Colonic mucosa (tissue), 4 donors: ENCODE data around the gene TMEM114. TPM values are rescaled to one million over a fixed set of nuclear protein-coding genes. Genes with fewer than 3 reads are reported as not detected.
A peak's percentile ranks its signal among the peaks of the same experiment; 100 is the strongest.

Experiments
- DNase-seq: peaks from one replicate; pipeline ENCODE4 v3.0.0-alpha.2; 2020
- H3K27ac ChIP-seq: fragments of 200-600 bp; one replicate; pipeline ENCODE4 v1.8.0; 2021
- H3K27me3 ChIP-seq: fragments of 200-600 bp; one replicate; pipeline ENCODE4 v1.8.0; 2021
- H3K36me3 ChIP-seq: fragments of 200-600 bp; one replicate; pipeline ENCODE4 v1.8.0; 2021
- H3K4me1 ChIP-seq: fragments of 200-600 bp; one replicate; pipeline ENCODE4 v1.8.0; 2021; ENCODE audit warnings: mild to moderate bottlenecking
- H3K4me3 ChIP-seq: fragments of 200-600 bp; one replicate; pipeline ENCODE4 v1.8.0; 2021
- H3K9ac ChIP-seq, 2 donors: one replicate each; pipeline ENCODE4 v1.7.0; 2013; ENCODE audit warnings: control low read depth in 2 of 2, low read depth in 2 of 2, low read length in 2 of 2
- H3K9me3 ChIP-seq: fragments of 200-600 bp; one replicate; pipeline ENCODE4 v1.8.0; 2021
- CTCF ChIP-seq: fragments of 200-600 bp; IDR thresholded peaks from one replicate; pipeline ENCODE4 v1.8.0; 2022; ENCODE audit warnings: antibody characterized with exemption, mild to moderate bottlenecking
- intact Hi-C: fragments of 100-400 bp; cut with DNase I; formaldehyde crosslinking; loops from one replicate; pipeline ENCODE4 v1.14.1; 2022
- total RNA-seq, 2 donors: library from RNA; stranded (reverse); fragmentation: NEBNext Ultra II Directional in 1 of 2; extraction: Animal tissue kit (Norgen Biotek cat#: 25700) in 1 of 2; gene quantifications; one replicate each; pipeline ENCODE4 v1.2.1, GENCODE V29; 2021
- donor health status: healthy.
- donor health status: DM: no; HTN: no; CAD: no.
- donor health status: DM: no; HTN: no; CAD: no.

The TMEM114 gene
- total RNA-seq, 2 donors from 2014 or later, result not detected

- Histone ChIP-seq H3K4me1 (peaks cover 11% of the 10 kb centered on the region), H3K27me3 (no peaks in the 10 kb centered on the region), H3K9ac (no peak overlapping the region), H3K27ac (no peak overlapping the region), H3K36me3 (peaks cover 4% of the 10 kb centered on the region), H3K9me3 (no peaks in the 10 kb centered on the region), H3K4me3 (no peak overlapping the region)
- intact Hi-C loops, result no loop called here
- no peak for DNase-seq
- no peak for TF ChIP-seq CTCF
Measured at GRCh38 chr16:8625491-8626087, 35.3 kb upstream of the TMEM114 start.

GRCh38 chr16:8623634-8624033, 33.3 kb upstream of the TMEM114 start:
- Histone ChIP-seq H3K9me3 (no peaks in the 10 kb centered on the region), H3K36me3 (peaks cover 4% of the 10 kb centered on the region), H3K27me3 (no peaks in the 10 kb centered on the region), H3K4me3 (no peak overlapping the region), H3K9ac (no peak overlapping the region), H3K27ac (no peak overlapping the region), H3K4me1 (peaks cover 11% of the 10 kb centered on the region)
- no peak for DNase-seq
- no peak for TF ChIP-seq CTCF
- intact Hi-C loops, result no loop called here

- H3K9me3 ChIP-seq, result no peaks in the 10 kb centered on the region
- H3K36me3 ChIP-seq, result peaks cover 4% of the 10 kb centered on the region
- no peaks in the 10 kb centered on the region for H3K27me3 ChIP-seq
- H3K4me3 ChIP-seq, result peak overlapping the region; percentile 94
- peak overlapping the region; percentile 98 to 99 for H3K9ac ChIP-seq
- DNase-seq, result no peak
- no peak for TF ChIP-seq CTCF
- no peak overlapping the region for H3K27ac ChIP-seq
- intact Hi-C loops, result no loop called here
- peaks cover 11% of the 10 kb centered on the region for H3K4me1 ChIP-seq
Measured at GRCh38 chr16:8622315-8622656, 32.0 kb upstream of the TMEM114 start.

GRCh38 chr16:8621572-8622314, 31.4 kb upstream of the TMEM114 start, which contains the start of gene METTL22:
TSS of gene METTL22 (plus strand) at chr16:8621698. CDS start at chr16:8625666, 3,968 bp downstream.
- Histone ChIP-seq H3K36me3 (peaks cover 4% of the 10 kb centered on the region), H3K4me1 (peaks cover 11% of the 10 kb centered on the region), H3K4me3 (peak within 1 kb of the TSS; percentile 94), H3K27me3 (no peaks in the 10 kb centered on the region), H3K9ac (peak within 1 kb of the TSS; percentile 98 to 99), H3K9me3 (no peaks in the 10 kb centered on the region), H3K27ac (peak within 1 kb of the TSS; percentile 66)
- TF ChIP-seq CTCF, result no peak
- peak; percentile 92 for DNase-seq
- intact Hi-C loops, result no loop called here

- Histone ChIP-seq H3K4me3 (peak overlapping the region; percentile 94), H3K27ac (peak overlapping the region; percentile 66), H3K36me3 (peaks cover 4% of the 10 kb centered on the region), H3K4me1 (peaks cover 11% of the 10 kb centered on the region), H3K9me3 (no peaks in the 10 kb centered on the region), H3K27me3 (no peaks in the 10 kb centered on the region), H3K9ac (peak overlapping the region; percentile 98 to 99)
- DNase-seq, result no peak
- intact Hi-C loops, result no loop called here
- no peak for TF ChIP-seq CTCF
Measured at GRCh38 chr16:8621222-8621571, 30.9 kb upstream of the TMEM114 start.
